ENCODE measurements around the gene DNM3.
A peak's percentile ranks its signal among the peaks of the same experiment; 100 is the strongest.

The DNM3 gene

GRCh38 chr1:171817511-171818265, 23.6 kb upstream of the DNM3 start:
- DNase-seq (ENCODE audit: low read depth), result peak; percentile 15

DNA sequence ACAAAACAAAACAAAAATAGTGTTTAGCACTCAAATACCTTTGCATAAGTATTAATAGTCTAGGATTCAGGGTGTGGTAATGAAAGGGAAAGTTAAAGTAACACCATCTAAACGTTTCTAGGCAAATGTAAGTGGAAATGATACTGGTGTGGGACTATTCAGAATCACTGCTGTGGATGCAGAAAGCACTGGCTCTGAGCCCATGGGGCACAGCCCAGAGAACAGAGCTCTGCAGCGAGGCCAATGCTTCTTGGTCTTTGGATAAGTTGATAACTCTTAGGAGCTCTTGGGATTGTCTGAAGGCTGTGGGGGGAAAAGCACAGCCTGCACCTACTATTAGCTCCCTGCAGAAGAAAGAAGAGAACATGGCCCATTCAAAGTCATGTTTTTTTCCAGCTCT, 21.4 kb upstream of the DNM3 start:
- DNase-seq (ENCODE audit: low read depth), result no peak

GRCh38 chr1:171826973-171827372, 14.3 kb upstream of the DNM3 start:
- no peak for DNase-seq (ENCODE audit: low read depth)

DNA sequence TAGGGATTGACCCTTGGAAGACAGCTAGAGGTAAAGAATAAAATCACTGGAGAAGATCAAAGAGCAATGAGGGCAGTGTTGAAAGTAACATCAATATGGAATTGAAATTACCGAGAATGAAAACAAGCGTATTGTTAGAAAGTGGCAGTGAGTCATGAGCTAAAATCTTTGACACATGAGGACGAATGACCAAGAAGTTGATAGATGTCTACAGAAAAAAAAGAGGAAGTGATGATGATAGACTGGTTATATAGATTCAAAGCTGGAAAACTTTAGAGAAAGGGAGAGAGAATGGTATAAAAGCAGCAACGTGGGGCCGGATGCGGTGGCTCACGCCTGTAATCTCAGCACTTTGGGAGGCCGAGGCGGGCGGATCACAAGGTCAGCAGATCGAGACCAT, 12.5 kb upstream of the DNM3 start:
- DNase-seq (ENCODE audit: low read depth), result no peak

- DNase-seq (ENCODE audit: low read depth), result no peak
Measured at GRCh38 chr1:171833091-171833825, 8.0 kb upstream of the DNM3 start.

DNA sequence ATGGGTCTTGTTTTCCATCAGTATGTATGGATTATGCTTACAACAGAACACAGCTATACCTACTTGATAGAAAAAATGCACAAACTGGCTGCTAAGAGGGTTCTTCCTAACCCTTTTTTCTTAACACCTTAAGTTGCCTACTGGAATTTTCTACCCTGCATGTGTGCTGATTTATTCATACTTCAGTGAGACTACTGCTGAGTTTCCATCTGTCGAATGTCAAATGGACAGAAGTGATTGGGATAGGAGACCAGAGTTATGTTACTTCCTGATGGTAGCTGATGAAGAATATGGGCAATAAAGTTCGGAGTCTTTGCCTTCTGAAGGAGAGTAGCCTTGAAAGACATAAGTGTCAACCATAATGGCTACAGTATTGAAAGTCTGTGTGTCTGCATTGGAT, 6.5 kb upstream of the DNM3 start:
- DNase-seq (ENCODE audit: low read depth), result no peak

- no peak for DNase-seq (ENCODE audit: low read depth)
Measured at GRCh38 chr1:171835891-171836290, 5.4 kb upstream of the DNM3 start.

- DNase-seq (ENCODE audit: low read depth), result no peak
Measured at GRCh38 chr1:171841931-171842761, 848 bp downstream of the DNM3 start.

- no peak for DNase-seq (ENCODE audit: low read depth)
Measured at GRCh38 chr1:171844381-171844780, 3.1 kb downstream of the DNM3 start.

- DNase-seq (ENCODE audit: low read depth), result no peak
Measured at GRCh38 chr1:171845998-171846397, 4.7 kb downstream of the DNM3 start.

DNA sequence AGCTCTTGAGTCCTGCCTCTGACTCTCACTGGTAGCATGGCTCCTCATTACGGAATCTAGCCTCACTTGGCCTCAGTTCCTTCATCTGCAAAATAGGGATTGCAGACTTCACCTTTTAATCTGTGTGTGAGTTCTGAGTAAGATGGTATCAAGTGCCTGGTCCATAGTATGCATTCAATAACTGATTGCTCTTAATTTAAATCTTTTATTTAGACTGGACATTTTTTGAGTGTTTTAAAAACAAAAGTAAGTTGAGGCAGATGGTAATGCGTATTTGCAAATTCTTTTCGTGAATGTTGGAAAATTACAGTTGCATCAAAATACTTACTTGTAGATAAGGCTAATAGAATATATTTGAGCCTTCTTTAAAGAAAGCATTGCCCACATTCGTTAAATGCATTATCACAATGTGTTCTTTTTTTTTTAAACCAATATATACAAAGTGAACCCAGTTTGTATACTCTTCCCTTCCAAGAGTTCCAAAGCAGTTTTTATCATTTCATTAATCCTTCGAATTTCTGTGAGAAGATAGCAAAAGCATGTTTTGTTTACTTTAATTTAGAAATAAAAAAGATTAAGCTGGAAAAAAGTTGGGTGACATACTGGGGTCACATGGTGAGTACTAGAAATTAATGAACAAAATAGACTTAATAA, 8.1 kb downstream of the DNM3 start:
- DNase-seq (ENCODE audit: low read depth), result no peak

DNA sequence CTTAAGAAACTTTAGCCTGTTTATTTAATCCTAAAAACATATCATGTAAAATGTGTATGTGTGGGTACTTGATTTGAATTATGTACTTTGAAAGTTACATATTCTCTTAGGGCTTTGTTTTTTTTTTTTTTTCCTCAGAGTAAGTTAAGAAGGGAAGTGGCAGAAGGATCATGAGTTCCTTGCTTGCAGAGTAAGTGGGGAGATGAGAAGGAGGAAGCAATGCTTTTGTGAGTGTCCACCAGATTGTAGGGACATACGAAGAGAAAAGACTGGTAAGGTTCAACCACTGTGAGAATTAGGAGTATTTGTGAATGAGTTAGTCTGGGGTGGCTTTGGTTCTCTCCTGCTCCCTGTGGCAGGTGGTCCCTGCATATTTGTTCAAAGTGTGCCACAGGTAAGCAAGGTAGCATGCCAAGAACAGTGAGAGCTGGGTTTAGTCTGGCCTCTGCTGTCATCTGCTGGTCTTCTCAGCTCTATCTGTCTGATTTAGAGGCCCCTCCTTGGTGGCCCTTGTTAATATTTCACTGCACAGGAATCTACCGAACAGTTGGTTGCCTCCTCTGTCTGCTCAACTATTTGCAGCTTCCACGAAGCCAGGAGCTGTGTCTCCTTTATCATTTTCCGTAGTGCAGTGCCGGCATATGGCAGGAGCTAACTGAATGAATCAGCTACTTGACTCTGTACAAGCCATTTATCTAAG, 9.5 kb downstream of the DNM3 start:
- no peak for DNase-seq (ENCODE audit: low read depth)

- DNase-seq (ENCODE audit: low read depth), result no peak
Measured at GRCh38 chr1:171852272-171852671, 11.0 kb downstream of the DNM3 start.

GRCh38 chr1:171855381-171855780, 14.1 kb downstream of the DNM3 start:
- DNase-seq (ENCODE audit: low read depth), result no peak

- DNase-seq (ENCODE audit: low read depth), result no peak
Measured at GRCh38 chr1:171858696-171859095, 17.4 kb downstream of the DNM3 start.

GRCh38 chr1:171860696-171861095, 19.4 kb downstream of the DNM3 start:
- DNase-seq (ENCODE audit: low read depth), result no peak

DNA sequence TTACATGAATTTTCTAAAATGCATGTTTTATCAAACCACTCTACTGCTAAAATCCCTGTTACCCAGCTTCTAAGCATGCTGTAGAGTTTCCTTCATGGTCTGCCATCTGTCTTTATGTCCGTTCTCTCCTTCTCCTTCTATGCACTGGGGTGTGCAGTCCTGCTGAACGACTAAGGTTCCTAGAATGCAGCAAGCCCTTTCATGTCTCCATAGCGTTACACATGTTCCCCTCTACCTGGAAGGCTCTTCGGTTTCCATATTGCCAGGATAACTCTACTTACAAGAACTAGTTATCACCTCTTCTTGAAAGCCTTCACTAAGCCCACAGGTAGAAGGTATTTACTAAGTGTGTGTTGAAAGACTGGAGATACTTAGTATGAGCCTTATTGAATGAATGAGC, 22.2 kb downstream of the DNM3 start:
- DNase-seq (ENCODE audit: low read depth), result no peak

- DNase-seq (ENCODE audit: low read depth), result no peak
Measured at GRCh38 chr1:171864308-171864707, 23.0 kb downstream of the DNM3 start.

DNA sequence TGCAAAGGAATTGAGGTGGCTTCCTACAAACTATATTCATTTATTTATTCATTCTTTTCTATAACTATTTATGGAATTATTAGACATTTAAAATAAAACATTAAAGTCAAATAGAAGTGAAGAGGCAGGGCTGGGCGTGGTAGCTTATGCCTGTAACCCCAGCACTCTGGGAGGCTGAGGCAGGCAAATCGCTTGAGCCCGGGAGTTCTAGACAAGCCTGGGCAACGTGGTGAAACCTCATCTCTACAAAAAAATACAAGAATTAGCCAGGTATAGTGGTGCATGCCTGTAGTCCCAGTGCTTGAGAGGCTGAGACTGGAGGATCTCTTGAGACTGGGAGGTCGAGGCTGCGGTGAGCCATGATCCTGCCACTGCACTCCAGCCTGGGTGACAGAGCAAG, 23.8 kb downstream of the DNM3 start:
- no peak for DNase-seq (ENCODE audit: low read depth)

DNA sequence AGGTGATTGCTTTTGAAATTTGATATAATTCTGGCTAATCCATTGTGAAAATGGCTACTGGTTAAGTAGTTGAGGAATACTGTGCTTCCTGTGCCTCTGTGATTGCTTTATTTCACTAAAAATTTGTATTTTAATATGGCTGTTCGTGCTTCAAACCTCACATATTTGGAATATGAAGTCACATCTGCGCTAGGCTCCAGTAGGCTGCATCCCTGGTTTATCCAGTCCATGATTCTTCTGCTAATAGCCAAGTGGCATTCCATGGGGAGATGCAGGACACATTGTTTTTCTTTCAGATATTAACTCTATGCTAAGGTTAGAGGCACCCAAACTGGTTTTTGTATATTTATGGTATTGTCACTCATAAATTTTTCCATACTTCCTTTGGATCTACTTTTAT, 25.9 kb downstream of the DNM3 start:
- DNase-seq (ENCODE audit: low read depth), result no peak

DNA sequence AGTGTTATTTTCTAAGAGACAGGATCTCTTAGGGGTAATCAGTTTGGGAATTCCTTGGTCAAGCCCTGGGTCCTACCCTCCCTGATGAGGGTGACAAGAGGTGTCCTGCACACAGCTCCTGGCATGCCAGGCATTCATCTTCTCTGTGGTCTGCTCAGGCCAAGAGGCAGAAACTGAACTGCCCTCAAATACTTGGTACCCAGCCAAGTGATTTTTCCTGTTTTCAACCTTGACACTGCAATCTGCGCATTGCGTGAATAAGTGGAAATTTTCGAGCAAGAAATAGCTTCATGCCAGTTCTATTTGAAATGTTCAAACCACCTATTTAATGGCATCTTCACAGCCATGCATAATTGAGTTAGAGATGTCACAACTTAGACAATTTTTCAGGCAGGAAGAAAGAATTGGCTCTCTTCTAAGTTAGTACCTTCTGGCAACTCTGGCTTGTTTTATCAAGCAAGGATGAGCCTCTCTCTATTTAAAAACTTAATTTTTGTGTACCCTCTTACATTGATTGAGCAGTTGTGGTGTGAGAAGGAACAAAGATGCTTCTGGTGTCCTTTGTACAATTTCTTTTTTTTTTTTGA, 27.0 kb downstream of the DNM3 start:
- DNase-seq (ENCODE audit: low read depth), result peak; percentile 22
